Measurements from ENCODE around the gene RELN. TPM values are rescaled to one million over a fixed set of nuclear protein-coding genes. Genes with fewer than 3 reads are reported as not detected.

The RELN gene
- total RNA-seq, 1 donor from 2014 or later, result not detected

GRCh38 chr7:103594186-103594585, 395.3 kb downstream of the RELN start:
- ChIA-PET CTCF (no interaction called here), POLR2A (no interaction called here)
- Mint-ChIP-seq H3K9me3 (peaks cover 3% of the 10 kb centered on the region), H3K36me3 (ENCODE audit: low read depth) (no peaks in the 10 kb centered on the region), H3K27ac (no peak overlapping the region), H3K4me1 (no peaks in the 10 kb centered on the region), H3K27me3 (no peaks in the 10 kb centered on the region), H3K4me3 (no peak overlapping the region)
- intact Hi-C loops (cut with micrococcal nuclease), result no loop called here
- no peak for DNase-seq
- no peak for ATAC-seq (ENCODE audit: low read depth)
- no peak for TF ChIP-seq CTCF (IDR thresholded peaks at IDR 0.05)

- H3K27ac Mint-ChIP-seq, result no peak overlapping the region
- no peak overlapping the region for H3K4me3 Mint-ChIP-seq
- no peaks in the 10 kb centered on the region for H3K27me3 Mint-ChIP-seq
- DNase-seq (no peak), ATAC-seq (ENCODE audit: low read depth) (no peak)
- ChIA-PET CTCF (no interaction called here), POLR2A (no interaction called here)
- no peaks in the 10 kb centered on the region for H3K4me1 Mint-ChIP-seq
- intact Hi-C loops (cut with micrococcal nuclease), result no loop called here
- no peak for TF ChIP-seq CTCF (IDR thresholded peaks at IDR 0.05)
- no peaks in the 10 kb centered on the region for H3K36me3 Mint-ChIP-seq (ENCODE audit: low read depth)
- H3K9me3 Mint-ChIP-seq, result peaks cover 3% of the 10 kb centered on the region
These were observed 395.8 kb downstream of the RELN start for GRCh38 chr7:103593691-103594090.

GRCh38 chr7:103592844-103593243, 396.6 kb downstream of the RELN start:
- no peak for ATAC-seq (ENCODE audit: low read depth)
- H3K36me3 Mint-ChIP-seq (ENCODE audit: low read depth), result no peaks in the 10 kb centered on the region

GRCh38 chr7:103592187-103592586, 397.3 kb downstream of the RELN start:
- ChIA-PET CTCF (no interaction called here), POLR2A (no interaction called here)
- DNase-seq (no peak), ATAC-seq (ENCODE audit: low read depth) (no peak)
- Mint-ChIP-seq H3K4me3 (no peak overlapping the region), H3K4me1 (no peaks in the 10 kb centered on the region), H3K27me3 (no peaks in the 10 kb centered on the region), H3K27ac (no peak overlapping the region), H3K36me3 (ENCODE audit: low read depth) (no peaks in the 10 kb centered on the region), H3K9me3 (peaks cover 3% of the 10 kb centered on the region)
- intact Hi-C loops (cut with micrococcal nuclease), result no loop called here
- no peak for TF ChIP-seq CTCF (IDR thresholded peaks at IDR 0.05)

More at GRCh38 chr7:103592844-103593243, 396.6 kb downstream of the RELN start:
- H3K27ac Mint-ChIP-seq, result no peak overlapping the region
- H3K9me3 Mint-ChIP-seq, result peaks cover 3% of the 10 kb centered on the region
- no peak for TF ChIP-seq CTCF (IDR thresholded peaks at IDR 0.05)
- no peak overlapping the region for H3K4me3 Mint-ChIP-seq
- H3K27me3 Mint-ChIP-seq, result no peaks in the 10 kb centered on the region
- CTCF ChIA-PET, result no interaction called here
- intact Hi-C loops (cut with micrococcal nuclease), result no loop called here
- no peaks in the 10 kb centered on the region for H3K4me1 Mint-ChIP-seq
- POLR2A ChIA-PET, result no interaction called here
- no peak for DNase-seq

GRCh38 chr7:103580031-103580430, 409.4 kb downstream of the RELN start:
- Mint-ChIP-seq H3K4me3 (no peak overlapping the region), H3K9me3 (no peaks in the 10 kb centered on the region), H3K36me3 (ENCODE audit: low read depth) (no peaks in the 10 kb centered on the region), H3K27me3 (peaks cover 15% of the 10 kb centered on the region), H3K27ac (no peak overlapping the region), H3K4me1 (no peaks in the 10 kb centered on the region)
- ChIA-PET CTCF (no interaction called here), POLR2A (no interaction called here)
- ATAC-seq (ENCODE audit: low read depth) (no peak), DNase-seq (no peak)
- intact Hi-C loops (cut with micrococcal nuclease), result no loop called here
- TF ChIP-seq CTCF (IDR thresholded peaks at IDR 0.05), result no peak

Data from activated B cell treated with CpG ODN at 0.5 μM for 24 hours (primary cell).